Lung (tissue), 12 donors: ENCODE measurements around the gene CTXND1. TPM values are rescaled to one million over a fixed set of nuclear protein-coding genes. Genes with fewer than 3 reads are reported as not detected.
"Not testable (repeated sequence)": the region's sequence is repeated elsewhere in the genome, so short reads cannot be mapped to it uniquely, and the experiment has no call there.

Experiments used
- ATAC-seq: fragments of 200-7000 bp; cut with Tn5 transposase; one replicate; pipeline ENCODE4 v1.9.1; 2020; ENCODE audit warnings: moderate number of reproducible peaks; ENCODE audit not compliant: insufficient read depth, low FRiP score
- DNase-seq, 3 donors: peaks; one replicate each; pipeline ENCODE4 v3.0.0-alpha.2; 2013 to 2017
- H3K27ac ChIP-seq, 2 donors: one replicate each; pipeline ENCODE4 v1.5.1; 2013; ENCODE audit warnings: mild to moderate bottlenecking in 2 of 2, moderate library complexity in 2 of 2, control low read depth in 1 of 2, inconsistent platforms in 1 of 2, low read depth in 1 of 2, low read length in 1 of 2
- H3K27me3 ChIP-seq, 3 donors: one replicate each; pipeline ENCODE4 v1.5.1; 2013; ENCODE audit warnings: low read length in 2 of 3; ENCODE audit not compliant: control insufficient read depth in 3 of 3, insufficient read depth in 3 of 3
- H3K36me3 ChIP-seq, 4 donors: one replicate each; pipeline ENCODE4 v1.5.1; 2013; ENCODE audit warnings: low read length in 4 of 4, mild to moderate bottlenecking in 1 of 4, moderate library complexity in 1 of 4; ENCODE audit not compliant: control insufficient read depth in 4 of 4, insufficient read depth in 4 of 4
- H3K4me1 ChIP-seq, 5 donors: one replicate each; pipeline ENCODE4 v1.5.1; 2013; ENCODE audit warnings: low read length in 5 of 5, mild to moderate bottlenecking in 2 of 5, moderate library complexity in 1 of 5; ENCODE audit not compliant: control insufficient read depth in 5 of 5, insufficient read depth in 5 of 5
- H3K4me3 ChIP-seq: one replicate; pipeline ENCODE4 v1.5.1; 2013; ENCODE audit warnings: mild to moderate bottlenecking, control low read depth, moderate library complexity
- H3K9ac ChIP-seq, 2 donors: one replicate each; pipeline ENCODE4 v1.5.1; 2013; ENCODE audit warnings: low read length in 2 of 2, control low read depth in 1 of 2; ENCODE audit not compliant: insufficient read depth in 1 of 2
- H3K9me3 ChIP-seq, 4 donors: one replicate each; pipeline ENCODE4 v1.5.1; 2013; ENCODE audit warnings: low read length in 3 of 4, mild to moderate bottlenecking in 1 of 4, moderate library complexity in 1 of 4; ENCODE audit not compliant: control insufficient read depth in 4 of 4, insufficient read depth in 3 of 4
- WGBS, 2 donors: extraction: QIAGEN DNeasy Blood & Tissue Kit; methylation state at CpG; one replicate each; pipeline ENCODE4 v1.1.7; 2013; 5-methylcytosine and 5-hydroxymethylcytosine counted together
- polyA plus RNA-seq, 2 donors: library from polyadenylated mRNA; stranded (reverse); fragments of 200-250 nt; gene quantifications; one replicate each; pipeline ENCODE4 v1.2.1, GENCODE V29; 2013
- total RNA-seq, 2 donors: library from RNA; depleted of rRNA in 1 of 2; stranded (reverse); fragments of >200 nt in 1 of 2; gene quantifications; one replicate each; pipeline ENCODE4 v1.2.1, GENCODE V29; 2014 to 2021
- TF ChIP-seq, protein P1 (sequence below): IDR thresholded peaks from 2 replicates; pipeline ENCODE4 v1.5.1; 2012; ENCODE audit warnings: mild to moderate bottlenecking; ENCODE audit errors: control extremely low read depth, extremely low read depth
- donor health status: control.
- donor health status: control.
- donor health status: Bipolar disorder and iron deficiency.
- donor health status: healthy.
- donor health status: DM: yes; HTN: yes; CAD: no.

The CTXND1 gene
- total and polyA plus RNA-seq, 4 donors = 0.10 to 2.4 (median 1.5) TPM

DNA sequence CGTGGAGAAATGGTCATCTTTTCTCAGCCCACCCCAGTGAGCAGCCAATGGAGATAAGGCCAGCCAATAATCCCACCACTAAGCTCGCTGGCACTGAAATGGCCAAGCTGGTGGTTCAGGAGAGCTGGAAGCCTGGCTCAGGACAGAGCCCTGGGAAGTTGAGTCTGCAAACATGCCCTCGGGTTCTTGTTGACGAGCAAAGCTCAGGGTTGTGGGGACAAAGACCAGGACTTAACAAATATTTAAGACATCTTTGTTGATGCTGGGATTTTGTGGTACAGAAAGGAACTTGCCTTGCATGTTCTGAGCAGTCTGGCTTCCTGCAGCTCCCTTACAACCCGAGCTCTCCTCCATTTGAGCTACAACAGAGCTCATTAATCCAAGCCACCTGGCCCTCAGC lies 94.8 kb downstream of the CTXND1 start:
- Histone ChIP-seq H3K27me3 (no peaks in the 10 kb centered on the region), H3K27ac (no peak overlapping the region), H3K9me3 (no peaks in the 10 kb centered on the region), H3K4me3 (no peak overlapping the region), H3K4me1 (peaks cover 0 to 43% (median 34%) of the 10 kb centered on the region in 5 donors), H3K36me3 (peaks cover 0 to 22% (median 7%) of the 10 kb centered on the region in 4 donors), H3K9ac (no peak overlapping the region)
- DNase-seq (no peak), ATAC-seq (no peak)
- TF ChIP-seq, protein P1, sequence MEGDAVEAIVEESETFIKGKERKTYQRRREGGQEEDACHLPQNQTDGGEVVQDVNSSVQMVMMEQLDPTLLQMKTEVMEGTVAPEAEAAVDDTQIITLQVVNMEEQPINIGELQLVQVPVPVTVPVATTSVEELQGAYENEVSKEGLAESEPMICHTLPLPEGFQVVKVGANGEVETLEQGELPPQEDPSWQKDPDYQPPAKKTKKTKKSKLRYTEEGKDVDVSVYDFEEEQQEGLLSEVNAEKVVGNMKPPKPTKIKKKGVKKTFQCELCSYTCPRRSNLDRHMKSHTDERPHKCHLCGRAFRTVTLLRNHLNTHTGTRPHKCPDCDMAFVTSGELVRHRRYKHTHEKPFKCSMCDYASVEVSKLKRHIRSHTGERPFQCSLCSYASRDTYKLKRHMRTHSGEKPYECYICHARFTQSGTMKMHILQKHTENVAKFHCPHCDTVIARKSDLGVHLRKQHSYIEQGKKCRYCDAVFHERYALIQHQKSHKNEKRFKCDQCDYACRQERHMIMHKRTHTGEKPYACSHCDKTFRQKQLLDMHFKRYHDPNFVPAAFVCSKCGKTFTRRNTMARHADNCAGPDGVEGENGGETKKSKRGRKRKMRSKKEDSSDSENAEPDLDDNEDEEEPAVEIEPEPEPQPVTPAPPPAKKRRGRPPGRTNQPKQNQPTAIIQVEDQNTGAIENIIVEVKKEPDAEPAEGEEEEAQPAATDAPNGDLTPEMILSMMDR = no peak
- 88 to 94% methylated on average over 5 of the region's 5 CpGs for WGBS, 2 donors

DNA sequence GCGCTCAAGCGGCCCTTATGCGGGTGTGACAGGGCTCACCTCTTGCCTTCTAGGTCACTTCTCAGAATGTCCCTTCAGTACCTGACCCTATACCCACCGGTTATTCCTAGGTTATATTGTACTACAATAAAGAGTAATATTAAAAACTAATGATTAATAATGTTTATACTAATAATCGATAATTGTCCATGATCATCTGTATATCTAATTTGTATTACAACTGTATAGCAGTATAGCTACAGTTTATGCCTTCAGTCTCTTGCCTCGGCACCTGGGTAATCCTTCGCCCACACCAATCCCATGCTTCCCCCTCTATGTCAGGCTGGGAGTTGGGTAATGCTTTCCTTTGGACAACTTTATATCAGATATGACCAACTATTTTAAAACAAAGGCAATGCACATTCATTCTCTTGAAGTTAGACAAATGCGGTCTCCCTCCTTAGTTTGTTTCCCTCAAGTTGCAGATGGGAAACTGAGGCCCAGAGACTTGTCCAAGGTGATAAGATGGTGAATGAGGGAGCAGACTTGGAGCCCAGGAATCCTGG lies 95.8 kb downstream of the CTXND1 start:
- Histone ChIP-seq H3K9me3 (no peaks in the 10 kb centered on the region), H3K9ac (no peak overlapping the region), H3K27ac (no peak overlapping the region), H3K27me3 (no peaks in the 10 kb centered on the region), H3K36me3 (peaks cover 0 to 22% (median 7%) of the 10 kb centered on the region in 4 donors), H3K4me3 (no peak overlapping the region), H3K4me1 (peaks cover 0 to 38% (median 27%) of the 10 kb centered on the region in 5 donors)
- 78 to 93% methylated on average over 8 of the region's 8 CpGs for WGBS, 2 donors
- no peak for ATAC-seq
- TF ChIP-seq, protein P1 = no peak
- no peak for DNase-seq

DNA sequence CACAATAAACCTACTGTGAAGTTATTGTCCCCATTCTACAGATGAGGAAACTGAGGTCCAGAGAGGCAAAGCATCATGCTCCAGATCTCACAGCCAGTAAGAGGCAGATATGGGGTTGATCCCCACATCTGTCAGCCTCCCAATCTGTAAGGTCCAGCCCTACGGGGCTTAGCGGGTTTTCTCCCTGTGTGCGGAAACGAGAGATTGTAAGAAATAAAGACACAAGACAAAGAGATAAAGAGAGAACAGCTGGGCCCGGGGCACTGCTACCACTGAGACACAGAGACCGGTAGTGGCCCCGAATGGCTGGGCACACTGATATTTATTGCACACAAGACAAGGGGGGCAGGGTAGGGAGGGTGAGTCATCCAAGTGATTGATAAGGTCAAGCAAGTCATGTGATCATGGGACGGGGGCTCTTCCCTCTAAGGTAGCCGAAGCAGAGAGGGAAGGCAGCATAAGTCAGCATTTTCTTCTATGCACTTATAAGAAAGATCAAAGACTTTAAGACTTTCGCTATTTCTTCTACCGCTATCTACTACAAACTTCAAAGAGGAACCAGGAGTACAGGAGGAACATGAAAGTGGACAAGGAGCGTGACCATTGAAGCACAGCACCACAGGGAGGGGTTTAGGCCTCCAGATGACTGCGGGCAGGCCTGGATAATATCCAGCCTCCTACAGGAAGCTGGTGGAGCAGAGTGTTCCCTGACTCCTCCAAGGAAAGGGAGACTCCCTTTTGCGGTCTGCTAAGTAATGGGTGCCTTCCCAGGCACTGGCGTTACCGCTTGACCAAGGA lies 96.4 kb downstream of the CTXND1 start:
- 56 to 64% methylated on average over 16 of the region's 16 CpGs for WGBS, 2 donors
- not testable (repeated sequence) for H3K27me3 ChIP-seq, H3K9me3 ChIP-seq, H3K4me3 ChIP-seq, H3K27ac ChIP-seq, H3K9ac ChIP-seq, ATAC-seq
- peak in 1 of 3 donors; percentile 40 for DNase-seq
- peaks cover 0 to 18% (median 7%) of the 10 kb centered on the region in 4 donors for H3K36me3 ChIP-seq
- H3K4me1 ChIP-seq = peaks cover 0 to 31% (median 20%) of the 10 kb centered on the region in 5 donors

DNA sequence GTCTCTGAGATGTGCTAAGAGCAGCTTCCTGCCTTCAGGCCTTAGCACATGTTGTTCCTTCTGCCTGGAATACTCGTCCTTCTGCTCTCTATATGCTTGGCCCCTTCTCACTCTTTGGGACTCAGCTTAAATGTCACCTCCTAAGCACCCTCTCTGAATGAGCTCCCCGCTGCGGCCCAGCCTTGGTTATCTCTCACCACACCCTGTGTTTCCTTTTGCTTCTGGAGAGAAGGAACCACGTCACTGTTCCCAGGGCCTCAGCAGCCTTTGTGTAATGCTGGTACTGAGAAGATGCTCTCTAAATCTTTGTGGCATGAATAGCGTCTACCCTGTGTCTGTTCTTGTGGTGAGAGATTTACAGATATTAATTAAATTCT lies 97.0 kb downstream of the CTXND1 start:
- TF ChIP-seq, protein P1 = no peak
- Histone ChIP-seq H3K27ac (no peak overlapping the region), H3K4me1 (peaks cover 0 to 25% (median 14%) of the 10 kb centered on the region in 5 donors), H3K9me3 (no peaks in the 10 kb centered on the region), H3K36me3 (peaks cover 0 to 18% (median 6%) of the 10 kb centered on the region in 4 donors), H3K27me3 (no peaks in the 10 kb centered on the region), H3K9ac (no peak overlapping the region), H3K4me3 (no peak overlapping the region)
- ATAC-seq (no peak), DNase-seq (no peak)
- WGBS, 2 donors = 69 to 74% methylated on average over 5 of the region's 5 CpGs
